ENCODE measurements around the gene USP48.

DNA sequence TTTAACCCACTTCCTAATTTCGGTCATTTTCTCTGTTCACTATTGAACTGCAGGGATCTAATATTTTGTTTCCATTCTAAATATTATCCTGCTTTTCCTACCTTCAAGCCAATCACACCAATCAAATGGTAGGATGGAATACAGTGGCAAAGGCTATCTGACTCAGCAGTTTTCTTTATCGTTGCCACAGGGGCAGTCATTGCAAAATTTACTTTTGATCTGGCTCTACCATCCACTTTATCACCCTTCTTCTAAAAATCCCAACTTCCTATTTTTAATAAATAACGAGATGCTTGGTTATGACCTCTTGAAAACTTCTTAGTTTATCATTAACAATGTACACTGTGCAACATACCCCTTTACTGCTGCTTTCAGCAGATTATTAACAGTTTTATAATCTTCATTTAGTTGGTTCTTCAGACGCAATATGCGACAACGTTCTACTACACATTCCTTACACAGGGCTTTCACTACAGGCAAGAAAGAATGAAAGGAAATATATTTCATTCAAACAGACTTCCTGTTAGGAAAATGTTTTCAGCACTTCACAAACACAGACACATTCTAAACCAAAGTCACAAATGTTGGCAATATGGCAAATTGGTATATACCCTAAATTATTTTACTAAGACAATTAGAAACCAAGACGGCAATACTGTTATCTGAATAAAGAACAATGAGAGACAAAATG, 61.5 kb downstream of the USP48 start:
- TF ChIP-seq, protein P1, sequence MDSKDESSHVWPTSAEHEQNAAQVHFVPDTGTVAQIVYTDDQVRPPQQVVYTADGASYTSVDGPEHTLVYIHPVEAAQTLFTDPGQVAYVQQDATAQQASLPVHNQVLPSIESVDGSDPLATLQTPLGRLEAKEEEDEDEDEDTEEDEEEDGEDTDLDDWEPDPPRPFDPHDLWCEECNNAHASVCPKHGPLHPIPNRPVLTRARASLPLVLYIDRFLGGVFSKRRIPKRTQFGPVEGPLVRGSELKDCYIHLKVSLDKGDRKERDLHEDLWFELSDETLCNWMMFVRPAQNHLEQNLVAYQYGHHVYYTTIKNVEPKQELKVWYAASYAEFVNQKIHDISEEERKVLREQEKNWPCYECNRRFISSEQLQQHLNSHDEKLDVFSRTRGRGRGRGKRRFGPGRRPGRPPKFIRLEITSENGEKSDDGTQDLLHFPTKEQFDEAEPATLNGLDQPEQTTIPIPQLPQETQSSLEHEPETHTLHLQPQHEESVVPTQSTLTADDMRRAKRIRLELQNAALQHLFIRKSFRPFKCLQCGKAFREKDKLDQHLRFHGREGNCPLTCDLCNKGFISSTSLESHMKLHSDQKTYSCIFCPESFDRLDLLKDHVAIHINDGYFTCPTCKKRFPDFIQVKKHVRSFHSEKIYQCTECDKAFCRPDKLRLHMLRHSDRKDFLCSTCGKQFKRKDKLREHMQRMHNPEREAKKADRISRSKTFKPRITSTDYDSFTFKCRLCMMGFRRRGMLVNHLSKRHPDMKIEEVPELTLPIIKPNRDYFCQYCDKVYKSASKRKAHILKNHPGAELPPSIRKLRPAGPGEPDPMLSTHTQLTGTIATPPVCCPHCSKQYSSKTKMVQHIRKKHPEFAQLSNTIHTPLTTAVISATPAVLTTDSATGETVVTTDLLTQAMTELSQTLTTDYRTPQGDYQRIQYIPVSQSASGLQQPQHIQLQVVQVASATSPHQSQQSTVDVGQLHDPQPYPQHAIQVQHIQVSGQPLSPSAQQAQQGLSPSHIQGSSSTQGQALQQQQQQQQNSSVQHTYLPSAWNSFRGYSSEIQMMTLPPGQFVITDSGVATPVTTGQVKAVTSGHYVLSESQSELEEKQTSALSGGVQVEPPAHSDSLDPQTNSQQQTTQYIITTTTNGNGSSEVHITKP (CRISPR knock-in tag; IDR thresholded peaks at IDR 0.05; ENCODE audit: low read depth) = no peak
- TF ChIP-seq POLR2AphosphoS5 (IDR thresholded peaks at IDR 0.05; ENCODE audit: low read depth, low read length) = no peak
- TF ChIP-seq BRCA1 (CRISPR knock-in tag; IDR thresholded peaks at IDR 0.05) = no peak
- TF ChIP-seq POLR2A (IDR thresholded peaks at IDR 0.05; ENCODE audit: insufficient read depth in 1 of 2, low read depth in 2 of 2, low read length in 2 of 2) = no peak
- no peak for TF ChIP-seq KDM1A (CRISPR knock-in tag; IDR thresholded peaks at IDR 0.05)
- TF ChIP-seq ARNTL (CRISPR knock-in tag; IDR thresholded peaks at IDR 0.05) = no peak
- TF ChIP-seq, protein P2, sequence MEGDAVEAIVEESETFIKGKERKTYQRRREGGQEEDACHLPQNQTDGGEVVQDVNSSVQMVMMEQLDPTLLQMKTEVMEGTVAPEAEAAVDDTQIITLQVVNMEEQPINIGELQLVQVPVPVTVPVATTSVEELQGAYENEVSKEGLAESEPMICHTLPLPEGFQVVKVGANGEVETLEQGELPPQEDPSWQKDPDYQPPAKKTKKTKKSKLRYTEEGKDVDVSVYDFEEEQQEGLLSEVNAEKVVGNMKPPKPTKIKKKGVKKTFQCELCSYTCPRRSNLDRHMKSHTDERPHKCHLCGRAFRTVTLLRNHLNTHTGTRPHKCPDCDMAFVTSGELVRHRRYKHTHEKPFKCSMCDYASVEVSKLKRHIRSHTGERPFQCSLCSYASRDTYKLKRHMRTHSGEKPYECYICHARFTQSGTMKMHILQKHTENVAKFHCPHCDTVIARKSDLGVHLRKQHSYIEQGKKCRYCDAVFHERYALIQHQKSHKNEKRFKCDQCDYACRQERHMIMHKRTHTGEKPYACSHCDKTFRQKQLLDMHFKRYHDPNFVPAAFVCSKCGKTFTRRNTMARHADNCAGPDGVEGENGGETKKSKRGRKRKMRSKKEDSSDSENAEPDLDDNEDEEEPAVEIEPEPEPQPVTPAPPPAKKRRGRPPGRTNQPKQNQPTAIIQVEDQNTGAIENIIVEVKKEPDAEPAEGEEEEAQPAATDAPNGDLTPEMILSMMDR (CRISPR knock-in tag; IDR thresholded peaks at IDR 0.05) = no peak
- TF ChIP-seq ZBTB8A (CRISPR knock-in tag; IDR thresholded peaks at IDR 0.05; ENCODE audit: borderline replicate concordance, low read depth) = no peak
- TF ChIP-seq BHLHE40 (IDR thresholded peaks at IDR 0.05; ENCODE audit: low read length) = no peak
- no peak for TF ChIP-seq ZFP41 (CRISPR knock-in tag; IDR thresholded peaks at IDR 0.05; ENCODE audit: borderline replicate concordance)
- TF ChIP-seq HDAC6 (IDR thresholded peaks at IDR 0.05; ENCODE audit: low read depth, low read length) = no peak
- TF ChIP-seq, protein P3, sequence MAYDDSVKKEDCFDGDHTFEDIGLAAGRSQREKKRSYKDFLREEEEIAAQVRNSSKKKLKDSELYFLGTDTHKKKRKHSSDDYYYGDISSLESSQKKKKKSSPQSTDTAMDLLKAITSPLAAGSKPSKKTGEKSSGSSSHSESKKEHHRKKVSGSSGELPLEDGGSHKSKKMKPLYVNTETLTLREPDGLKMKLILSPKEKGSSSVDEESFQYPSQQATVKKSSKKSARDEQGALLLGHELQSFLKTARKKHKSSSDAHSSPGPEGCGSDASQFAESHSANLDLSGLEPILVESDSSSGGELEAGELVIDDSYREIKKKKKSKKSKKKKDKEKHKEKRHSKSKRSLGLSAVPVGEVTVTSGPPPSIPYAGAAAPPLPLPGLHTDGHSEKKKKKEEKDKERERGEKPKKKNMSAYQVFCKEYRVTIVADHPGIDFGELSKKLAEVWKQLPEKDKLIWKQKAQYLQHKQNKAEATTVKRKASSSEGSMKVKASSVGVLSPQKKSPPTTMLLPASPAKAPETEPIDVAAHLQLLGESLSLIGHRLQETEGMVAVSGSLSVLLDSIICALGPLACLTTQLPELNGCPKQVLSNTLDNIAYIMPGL (CRISPR knock-in tag; IDR thresholded peaks at IDR 0.05; ENCODE audit: borderline replicate concordance in 1 of 2, low read depth in 1 of 2) = no peak
